Globus pallidus (tissue), 1 donor: ENCODE data around the gene IGFBPL1.
A peak's percentile ranks its signal among the peaks of the same experiment; 100 is the strongest.
"Not testable (repeated sequence)": the region's sequence is repeated elsewhere in the genome, so short reads cannot be mapped to it uniquely, and the experiment has no call there.

Experiments used
- DNase-seq: peaks from one replicate; pipeline ENCODE4 v3.0.0-alpha.2; 2015; ENCODE audit warnings: low spot score

The IGFBPL1 gene

GRCh38 chr9:38377336-38378083, 46.7 kb downstream of the IGFBPL1 start:
- DNase-seq: not testable (repeated sequence)

- DNase-seq: no peak
Observed at GRCh38 chr9:38376021-38376670, 48.1 kb downstream of the IGFBPL1 start.

- no peak for DNase-seq
Observed at GRCh38 chr9:38375572-38375963, 48.7 kb downstream of the IGFBPL1 start.

- DNase-seq: no peak
Observed at GRCh38 chr9:38374847-38375571, 49.2 kb downstream of the IGFBPL1 start.

GRCh38 chr9:38373679-38374078, 50.6 kb downstream of the IGFBPL1 start:
- DNase-seq: no peak

- no peak for DNase-seq
Observed at GRCh38 chr9:38372762-38373619, 51.3 kb downstream of the IGFBPL1 start.

GRCh38 chr9:38371495-38371894, 52.8 kb downstream of the IGFBPL1 start:
- DNase-seq: no peak

- DNase-seq: no peak
Observed at GRCh38 chr9:38370176-38370575, 54.1 kb downstream of the IGFBPL1 start.

- DNase-seq: no peak
Observed at GRCh38 chr9:38368731-38369130, 55.5 kb downstream of the IGFBPL1 start.

- no peak for DNase-seq
Observed at GRCh38 chr9:38367898-38368297, 56.4 kb downstream of the IGFBPL1 start.

- no peak for DNase-seq
Observed at GRCh38 chr9:38363589-38363925, 60.7 kb downstream of the IGFBPL1 start.

GRCh38 chr9:38362852-38363588, 61.2 kb downstream of the IGFBPL1 start:
- DNase-seq: peak; percentile 60

GRCh38 chr9:38361473-38361850, 62.8 kb downstream of the IGFBPL1 start:
- DNase-seq: no peak

- no peak for DNase-seq
Observed at GRCh38 chr9:38360839-38361472, 63.3 kb downstream of the IGFBPL1 start.

- DNase-seq: no peak
Observed at GRCh38 chr9:38359689-38360385, 64.4 kb downstream of the IGFBPL1 start.

GRCh38 chr9:38359297-38359653, 65.0 kb downstream of the IGFBPL1 start:
- no peak for DNase-seq

GRCh38 chr9:38358390-38359296, 65.6 kb downstream of the IGFBPL1 start:
- DNase-seq: no peak

- DNase-seq: no peak
Observed at GRCh38 chr9:38357350-38358114, 66.7 kb downstream of the IGFBPL1 start.

GRCh38 chr9:38356851-38357250, 67.4 kb downstream of the IGFBPL1 start:
- no peak for DNase-seq
